Neuronal stem cell (in vitro differentiated cells): ENCODE results near the gene SERPINA5.
A peak's percentile ranks its signal among the peaks of the same experiment; 100 is the strongest.

ENCODE experiments used
- DNase-seq: peaks from one replicate; pipeline ENCODE4 v3.0.0-alpha.2; 2013; ENCODE audit warnings: low spot score
- H2AFZ ChIP-seq: one replicate; pipeline ENCODE4 v1.6.1; 2013; ENCODE audit warnings: mild to moderate bottlenecking, low read length, inconsistent platforms
- H2AK5ac ChIP-seq: 2 replicates; pipeline ENCODE4 v1.6.1; 2013; ENCODE audit warnings: low read depth, mild to moderate bottlenecking, inconsistent platforms, low read length, moderate library complexity, mixed read lengths
- H2BK120ac ChIP-seq: 2 replicates; pipeline ENCODE4 v1.6.1; 2013; ENCODE audit warnings: low read depth, mild to moderate bottlenecking, inconsistent platforms, low read length, moderate library complexity, mixed read lengths
- H2BK12ac ChIP-seq: one replicate; pipeline ENCODE4 v1.6.1; 2013; ENCODE audit warnings: low read length, inconsistent platforms
- H2BK15ac ChIP-seq: 2 replicates; pipeline ENCODE4 v1.6.1; 2013; ENCODE audit warnings: mild to moderate bottlenecking, low read length, inconsistent platforms, mixed read lengths
- H2BK5ac ChIP-seq: one replicate; pipeline ENCODE4 v1.6.1; 2013; ENCODE audit warnings: inconsistent platforms, mild to moderate bottlenecking, low read length, moderate library complexity
- H3K14ac ChIP-seq: one replicate; pipeline ENCODE4 v1.6.1; 2013; ENCODE audit warnings: low read length, inconsistent platforms
- H3K18ac ChIP-seq: 2 replicates; pipeline ENCODE4 v1.6.1; 2013; ENCODE audit warnings: low read length, inconsistent platforms
- H3K23ac ChIP-seq: 2 replicates; pipeline ENCODE4 v1.6.1; 2013; ENCODE audit warnings: low read depth, mild to moderate bottlenecking, mixed read lengths, low read length, inconsistent platforms; ENCODE audit not compliant: poor library complexity
- H3K27ac ChIP-seq: replicated peaks from 3 replicates; pipeline ENCODE4 v1.5.1; 2013; ENCODE audit warnings: low read length, inconsistent platforms
- H3K27me3 ChIP-seq, 3 experiments: 2 replicates each; pipeline ENCODE4 v1.6.1; 2013; ENCODE audit warnings: low read length in 3 of 3, mild to moderate bottlenecking in 2 of 3, inconsistent platforms in 1 of 3, low read depth in 1 of 3, mixed read lengths in 1 of 3, moderate library complexity in 1 of 3; ENCODE audit not compliant: control insufficient read depth in 3 of 3, insufficient read depth in 3 of 3
- H3K36me3 ChIP-seq, 2 donors: replicated peaks in 1 of 2; 2 replicates each; pipeline ENCODE4 v1.6.1; 2013; ENCODE audit warnings: low read length in 2 of 2; ENCODE audit not compliant: control insufficient read depth in 2 of 2, insufficient read depth in 2 of 2
- H3K4ac ChIP-seq: 2 replicates; pipeline ENCODE4 v1.6.1; 2013; ENCODE audit warnings: inconsistent platforms, mild to moderate bottlenecking, low read length, moderate library complexity
- H3K4me1 ChIP-seq, 2 donors: 1 replicate in 1 of 2; 2 replicates in 1 of 2; pipeline ENCODE4 v1.6.1; 2013; ENCODE audit warnings: low read length in 2 of 2, low read depth in 1 of 2; ENCODE audit not compliant: control insufficient read depth in 2 of 2, insufficient read depth in 1 of 2
- H3K4me2 ChIP-seq: one replicate; pipeline ENCODE4 v1.6.1; 2013; ENCODE audit warnings: mild to moderate bottlenecking, low read length, inconsistent platforms; ENCODE audit not compliant: insufficient read depth, poor library complexity, severe bottlenecking
- H3K4me3 ChIP-seq, 2 donors: 2 replicates each; pipeline ENCODE4 v1.5.1; 2013; ENCODE audit warnings: low read length in 2 of 2, mild to moderate bottlenecking in 2 of 2, inconsistent platforms in 1 of 2, moderate library complexity in 1 of 2
- H3K79me1 ChIP-seq: one replicate; pipeline ENCODE4 v1.6.1; 2013; ENCODE audit warnings: low read depth, mild to moderate bottlenecking, inconsistent platforms, low read length, moderate library complexity
- H3K9ac ChIP-seq: one replicate; pipeline ENCODE4 v1.6.1; 2013; ENCODE audit warnings: mild to moderate bottlenecking, low read depth, low read length, inconsistent platforms; ENCODE audit not compliant: poor library complexity
- H3K9me3 ChIP-seq, 2 donors: replicated peaks in 1 of 2; 2 replicates each; pipeline versions ENCODE3 to v1.6.1; 2013; ENCODE audit warnings: low read length in 2 of 2, mild to moderate bottlenecking in 2 of 2, inconsistent platforms in 1 of 2, low read depth in 1 of 2, mixed read lengths in 1 of 2, moderate library complexity in 1 of 2; ENCODE audit not compliant: control insufficient read depth in 2 of 2, insufficient read depth in 1 of 2
- H4K8ac ChIP-seq: one replicate; pipeline ENCODE4 v1.6.1; 2013; ENCODE audit warnings: low read depth, mild to moderate bottlenecking, inconsistent platforms, low read length, moderate library complexity
- H4K91ac ChIP-seq: one replicate; pipeline ENCODE4 v1.6.1; 2013; ENCODE audit warnings: low read length, low read depth, mild to moderate bottlenecking, inconsistent platforms; ENCODE audit not compliant: poor library complexity
- WGBS, 2 donors: extraction: QIAGEN DNeasy Blood & Tissue Kit; methylation state at CpG; one replicate each; pipeline ENCODE4 v1.1.7; 2013; ENCODE audit warnings: missing lambda C conversion rate in 2 of 2, mixed read lengths in 1 of 2; ENCODE audit not compliant: insufficient read length in 2 of 2, insufficient replicate concordance in 1 of 2; ENCODE audit errors: extremely low coverage in 2 of 2; 5-methylcytosine and 5-hydroxymethylcytosine counted together

SERPINA5 gene

GRCh38 chr14:94631536-94632304 is 50.5 kb downstream of the SERPINA5 start:
- Histone ChIP-seq H2BK12ac (no peak overlapping the region), H3K14ac (no peak overlapping the region), H3K4me3 (no peak overlapping the region), H2BK5ac (no peak overlapping the region), H3K4ac (peak overlapping the region; percentile 29), H3K36me3 (no peaks in the 10 kb centered on the region), H3K23ac (no peak overlapping the region), H4K8ac (no peak overlapping the region), H2AK5ac (no peak overlapping the region), H3K9ac (no peak overlapping the region), H3K27ac (no peak overlapping the region), H2BK15ac (no peak overlapping the region), H4K91ac (peak overlapping the region; percentile 48), H3K79me1 (no peaks in the 10 kb centered on the region), H3K4me1 (no peaks in the 10 kb centered on the region), H2BK120ac (no peak overlapping the region), H3K4me2 (no peak overlapping the region), H2AFZ (no peak overlapping the region), H3K27me3 (no peaks in the 10 kb centered on the region), H3K18ac (peak overlapping the region; percentile 72), H3K9me3 (no peaks in the 10 kb centered on the region)
- no CpG with 5 or more reads among the region's 7 CpGs for WGBS, 2 donors
- no peak for DNase-seq

DNA sequence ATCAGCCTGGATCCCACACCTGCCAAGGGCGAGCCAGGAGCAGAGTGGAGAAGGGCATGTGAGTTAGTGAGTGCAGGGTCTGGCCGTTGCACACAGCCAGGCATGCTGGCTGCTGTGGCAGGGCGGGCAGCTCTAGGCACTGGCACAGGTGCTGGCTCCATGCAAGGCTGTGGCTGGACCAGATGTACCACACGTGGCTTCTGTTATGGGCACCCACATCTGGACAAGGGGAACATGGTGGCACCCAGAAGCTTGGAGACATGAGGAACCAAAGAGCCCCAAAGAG is 51.0 kb downstream of the SERPINA5 start:
- DNase-seq = no peak
- no peak overlapping the region for H4K8ac ChIP-seq
- no peak overlapping the region for H2BK120ac ChIP-seq
- H3K4me1 ChIP-seq = no peaks in the 10 kb centered on the region
- no peak overlapping the region for H3K14ac ChIP-seq
- no peaks in the 10 kb centered on the region for H3K27me3 ChIP-seq
- no peak overlapping the region for H2AK5ac ChIP-seq
- H3K36me3 ChIP-seq = no peaks in the 10 kb centered on the region
- no peak overlapping the region for H3K27ac ChIP-seq
- no peak overlapping the region for H3K9ac ChIP-seq
- H4K91ac ChIP-seq = peak overlapping the region; percentile 48
- no peak overlapping the region for H3K4me2 ChIP-seq
- H2BK12ac ChIP-seq = no peak overlapping the region
- no peak overlapping the region for H3K4me3 ChIP-seq
- no peak overlapping the region for H2BK15ac ChIP-seq
- no peak overlapping the region for H2BK5ac ChIP-seq
- peak overlapping the region; percentile 29 for H3K4ac ChIP-seq
- no peaks in the 10 kb centered on the region for H3K9me3 ChIP-seq
- peak overlapping the region; percentile 72 for H3K18ac ChIP-seq
- no peak overlapping the region for H2AFZ ChIP-seq
- WGBS, 2 donors = no CpG with 5 or more reads among the region's 4 CpGs
- no peaks in the 10 kb centered on the region for H3K79me1 ChIP-seq
- H3K23ac ChIP-seq = no peak overlapping the region

DNA sequence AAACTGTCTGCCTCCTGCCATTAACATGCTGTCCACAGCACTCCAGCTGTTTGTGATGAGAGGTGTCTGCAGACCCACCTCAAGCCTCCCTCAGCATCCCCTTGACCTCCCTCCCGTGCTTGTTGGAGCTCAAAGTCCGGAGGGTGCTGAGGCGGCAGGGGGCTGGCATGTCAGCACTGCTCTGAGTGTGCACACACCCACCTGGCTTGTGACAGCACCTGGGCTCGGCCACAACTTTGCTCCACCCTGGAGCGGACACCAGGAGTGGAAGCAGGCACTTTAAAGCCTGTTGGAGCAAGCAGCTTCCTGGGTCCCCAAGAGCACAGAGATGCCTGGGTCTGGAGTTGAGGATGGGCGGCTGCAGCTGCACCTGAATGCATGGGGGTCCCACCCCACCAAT is 51.9 kb downstream of the SERPINA5 start:
- Histone ChIP-seq H2BK15ac (no peak overlapping the region), H2AFZ (no peak overlapping the region), H3K4me2 (no peak overlapping the region), H3K4ac (no peak overlapping the region), H2BK5ac (no peak overlapping the region), H3K9me3 (no peaks in the 10 kb centered on the region), H2AK5ac (peak overlapping the region; percentile 3), H3K4me3 (no peak overlapping the region), H2BK120ac (no peak overlapping the region), H3K14ac (no peak overlapping the region), H4K91ac (no peak overlapping the region), H3K27ac (no peak overlapping the region), H4K8ac (no peak overlapping the region), H3K36me3 (no peaks in the 10 kb centered on the region), H3K4me1 (no peaks in the 10 kb centered on the region), H3K9ac (no peak overlapping the region), H3K18ac (no peak overlapping the region), H2BK12ac (no peak overlapping the region), H3K27me3 (no peaks in the 10 kb centered on the region), H3K79me1 (no peaks in the 10 kb centered on the region), H3K23ac (no peak overlapping the region)
- no CpG with 5 or more reads among the region's 6 CpGs for WGBS, 2 donors
- DNase-seq = no peak

DNA sequence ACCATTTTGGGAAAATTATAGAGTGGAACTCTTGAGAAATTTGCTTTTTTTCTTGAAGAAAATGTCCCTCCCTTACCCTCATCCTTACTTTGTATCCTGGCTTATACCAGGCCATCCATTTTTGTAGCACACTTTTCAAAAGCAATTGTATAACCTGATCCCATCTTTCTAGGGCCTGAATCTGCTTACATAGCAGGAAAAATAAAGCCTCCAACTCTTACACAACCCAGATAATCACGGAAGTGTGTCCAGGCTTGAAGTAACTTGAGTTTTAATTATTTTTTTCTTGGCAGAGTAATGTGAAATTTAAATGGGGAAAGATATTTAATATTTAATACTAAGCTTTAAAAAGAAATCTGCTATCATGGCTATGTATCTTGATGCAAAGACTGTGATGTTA is 53.9 kb downstream of the SERPINA5 start:
- Histone ChIP-seq H3K23ac (no peak overlapping the region), H3K36me3 (no peaks in the 10 kb centered on the region), H4K91ac (no peak overlapping the region), H2BK5ac (no peak overlapping the region), H2BK120ac (no peak overlapping the region), H3K14ac (no peak overlapping the region), H3K79me1 (no peaks in the 10 kb centered on the region), H2AFZ (no peak overlapping the region), H2BK12ac (no peak overlapping the region), H3K9ac (no peak overlapping the region), H3K27me3 (no peaks in the 10 kb centered on the region), H2AK5ac (no peak overlapping the region), H4K8ac (no peak overlapping the region), H3K4me2 (no peak overlapping the region), H3K4me3 (no peak overlapping the region), H3K4ac (no peak overlapping the region), H3K27ac (no peak overlapping the region), H3K9me3 (no peaks in the 10 kb centered on the region), H2BK15ac (no peak overlapping the region), H3K18ac (no peak overlapping the region), H3K4me1 (no peaks in the 10 kb centered on the region)
- DNase-seq = no peak
- WGBS, 2 donors = no CpG with 5 or more reads among the region's 1 CpG
